HPDE6-E6E7 (cell line): Measurements from ENCODE around the gene GFOD1.

Experiments used
- DNase-seq: peaks from one replicate; pipeline ENCODE4 v3.0.0; 2011; ENCODE audit warnings: missing footprints; ENCODE audit errors: extremely low spot score

The GFOD1 gene, protein sequence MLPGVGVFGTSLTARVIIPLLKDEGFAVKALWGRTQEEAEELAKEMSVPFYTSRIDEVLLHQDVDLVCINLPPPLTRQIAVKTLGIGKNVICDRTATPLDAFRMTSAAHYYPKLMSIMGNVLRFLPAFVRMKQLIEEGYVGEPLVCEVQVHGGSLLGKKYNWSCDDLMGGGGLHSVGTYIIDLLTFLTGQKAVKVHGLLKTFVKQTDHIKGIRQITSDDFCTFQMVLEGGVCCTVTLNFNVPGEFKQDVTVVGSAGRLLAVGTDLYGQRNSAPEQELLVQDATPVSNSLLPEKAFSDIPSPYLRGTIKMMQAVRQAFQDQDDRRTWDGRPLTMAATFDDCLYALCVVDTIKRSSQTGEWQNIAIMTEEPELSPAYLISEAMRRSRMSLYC

DNA sequence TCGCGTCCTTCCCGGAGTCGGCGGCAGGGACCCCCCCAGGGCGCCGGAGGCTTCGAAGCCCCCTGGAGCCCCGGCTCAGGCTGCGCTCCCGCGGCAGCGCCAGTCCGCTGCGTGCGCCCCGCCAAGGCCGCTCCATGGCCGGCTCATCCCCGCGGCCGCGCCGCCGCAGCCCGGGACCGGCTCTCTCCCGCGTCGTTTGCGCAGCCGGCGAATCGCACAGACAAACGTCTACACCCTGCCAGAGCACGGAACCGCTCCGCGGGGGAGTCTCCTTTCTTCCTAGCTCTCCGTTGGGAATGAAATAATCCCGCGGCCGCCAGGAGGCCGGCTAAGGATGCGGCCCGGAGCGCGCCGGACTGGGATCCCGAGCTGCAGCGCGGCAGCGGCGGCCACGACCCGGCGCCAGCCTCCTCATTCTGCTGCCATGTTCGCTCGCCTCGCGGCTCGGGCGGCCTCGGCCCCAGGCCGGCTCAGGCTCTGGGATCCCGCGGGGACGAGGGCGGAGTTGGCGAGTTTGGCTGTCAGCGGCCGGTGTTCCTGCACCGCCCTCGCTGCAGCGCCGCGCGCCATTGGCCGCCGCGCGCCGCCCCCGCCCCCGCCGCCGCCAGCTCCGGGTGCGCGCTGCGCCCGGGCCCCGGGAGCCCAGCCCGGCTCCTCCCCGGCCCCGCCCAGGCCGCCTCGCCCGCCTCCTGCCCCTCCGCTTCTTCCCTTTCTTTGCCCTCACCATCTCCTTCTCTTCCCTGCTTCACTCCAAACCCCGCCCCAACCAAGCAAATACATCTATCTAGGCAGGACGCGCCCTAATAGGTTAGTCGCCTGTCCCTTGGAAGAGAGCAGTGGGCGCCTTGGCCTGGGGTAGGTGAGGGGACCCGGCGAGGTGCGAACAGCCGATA is at the start of gene GFOD1:
GFOD1 (minus strand) TSS at position 479 of the 893 bp plus-strand sequence. CDS start 710 bp downstream, outside the sequence.
- peak; percentile 83 for DNase-seq

DNA sequence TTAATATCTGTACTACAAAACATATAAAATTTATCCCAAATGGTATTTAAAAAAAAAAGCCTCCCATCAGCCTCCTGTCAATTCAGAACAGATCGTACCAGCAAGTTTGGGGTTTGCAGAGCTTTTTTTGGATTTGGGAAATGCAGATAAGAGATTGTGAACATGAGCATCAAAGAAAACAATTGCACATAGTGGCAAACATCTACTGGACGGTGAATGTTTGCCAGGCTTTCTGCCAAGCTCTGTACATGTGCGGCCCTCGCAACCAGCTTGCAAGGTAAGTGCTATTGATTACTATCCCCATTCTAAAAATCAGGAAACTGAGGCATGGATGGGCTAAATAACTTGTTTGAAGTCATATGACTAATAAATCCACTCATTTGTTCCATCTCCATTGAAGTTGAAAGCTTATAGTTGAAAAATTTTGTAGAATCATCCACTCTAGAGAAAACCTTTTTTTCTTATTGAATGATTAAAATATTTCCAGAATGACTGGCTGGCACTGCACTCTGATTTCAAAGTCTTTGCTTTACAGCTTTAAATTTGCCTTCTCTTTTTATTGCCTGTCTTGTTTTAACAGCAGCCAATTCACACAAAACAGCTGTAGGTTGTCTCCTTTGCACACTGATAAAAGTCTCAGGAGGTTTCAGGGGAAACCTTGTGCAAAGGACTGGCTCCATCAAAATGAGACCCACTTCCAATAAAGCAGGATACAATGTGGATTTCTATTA is 49.6 kb upstream of the GFOD1 start:
- no peak for DNase-seq

DNA sequence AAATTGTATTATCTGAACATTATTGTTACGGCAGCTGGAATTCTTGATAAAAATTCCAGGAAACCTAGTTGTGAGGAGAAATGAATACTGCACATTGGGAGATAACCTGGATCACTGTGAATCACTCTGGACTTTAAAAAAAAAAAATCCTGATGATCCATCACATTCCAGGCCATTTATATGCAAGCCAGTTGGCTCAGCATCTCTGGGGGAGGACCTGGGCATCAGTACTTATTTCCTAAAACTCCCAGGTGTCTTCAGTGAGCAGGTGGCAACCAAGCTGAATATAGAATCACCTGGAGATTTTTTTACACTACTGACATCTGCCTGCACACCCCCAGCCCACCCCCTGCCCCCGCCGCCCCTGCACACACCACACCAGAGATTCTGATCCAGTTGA is 47.9 kb upstream of the GFOD1 start:
- DNase-seq: no peak

DNA sequence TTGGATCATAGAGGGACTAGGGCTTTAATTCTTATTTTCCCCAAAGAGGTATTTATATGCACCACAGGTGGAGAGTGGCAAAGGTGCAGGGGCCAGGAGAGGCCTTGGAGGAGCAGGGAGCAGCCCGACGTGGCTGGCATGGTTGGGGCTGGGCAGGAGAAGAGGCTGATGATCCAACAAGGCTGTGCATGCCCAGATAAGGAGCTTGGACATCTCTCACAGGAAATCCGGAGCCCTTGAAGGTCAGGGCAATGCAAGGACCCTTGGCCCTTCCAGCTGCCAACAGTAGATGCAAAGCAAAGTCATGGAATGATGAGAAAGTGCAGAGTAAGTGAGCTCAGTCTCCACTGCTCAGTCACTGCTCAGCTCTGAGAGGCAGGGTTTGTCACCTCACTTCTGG is 47.1 kb upstream of the GFOD1 start:
- DNase-seq: no peak

DNA sequence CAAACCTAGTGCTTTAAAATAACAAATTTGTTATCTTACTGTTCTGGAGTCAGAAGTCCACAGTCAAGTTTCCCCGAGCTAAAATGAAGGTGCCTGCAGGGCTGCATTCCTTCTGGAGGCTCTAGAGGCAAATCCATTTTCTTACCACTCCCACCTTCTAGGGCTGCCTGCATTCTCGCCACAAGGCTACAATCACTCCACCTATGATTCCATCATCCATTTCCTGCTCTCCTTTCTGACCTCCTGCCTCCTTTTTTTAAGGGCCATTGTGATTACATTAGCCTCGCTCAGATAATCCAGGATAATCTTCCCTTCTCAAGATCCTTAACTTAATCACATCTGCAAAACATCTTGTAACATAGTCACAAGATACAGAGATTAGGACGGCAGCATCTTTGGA is 44.6 kb upstream of the GFOD1 start:
- DNase-seq: no peak

DNA sequence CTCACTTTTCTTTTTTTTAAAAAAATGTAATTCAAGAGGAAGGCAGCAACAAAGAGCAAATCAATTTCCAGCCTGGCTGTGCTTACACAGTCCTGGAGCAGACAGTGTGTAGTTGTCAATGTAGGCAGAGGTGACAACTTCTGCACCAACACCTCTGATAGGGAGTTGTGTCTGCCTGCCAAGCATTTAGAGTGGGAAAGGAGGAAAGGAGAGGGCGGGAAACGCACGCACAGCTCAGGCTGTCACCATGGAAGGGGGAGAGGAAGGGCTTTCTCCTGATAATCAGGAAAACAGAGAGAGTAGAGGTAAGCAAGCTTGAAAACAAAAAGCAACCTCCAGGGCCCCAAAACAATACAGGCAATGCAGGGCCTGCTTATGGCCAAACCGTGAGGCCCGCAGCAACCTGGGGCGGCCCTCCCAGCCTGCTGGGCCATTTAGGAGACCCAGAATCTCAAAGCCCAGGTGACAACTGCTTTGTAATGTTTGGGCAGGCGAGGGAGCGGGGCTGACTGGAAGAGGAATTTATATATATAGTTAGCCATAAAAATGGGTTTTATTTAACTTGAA is 41.5 kb upstream of the GFOD1 start:
- no peak for DNase-seq

DNA sequence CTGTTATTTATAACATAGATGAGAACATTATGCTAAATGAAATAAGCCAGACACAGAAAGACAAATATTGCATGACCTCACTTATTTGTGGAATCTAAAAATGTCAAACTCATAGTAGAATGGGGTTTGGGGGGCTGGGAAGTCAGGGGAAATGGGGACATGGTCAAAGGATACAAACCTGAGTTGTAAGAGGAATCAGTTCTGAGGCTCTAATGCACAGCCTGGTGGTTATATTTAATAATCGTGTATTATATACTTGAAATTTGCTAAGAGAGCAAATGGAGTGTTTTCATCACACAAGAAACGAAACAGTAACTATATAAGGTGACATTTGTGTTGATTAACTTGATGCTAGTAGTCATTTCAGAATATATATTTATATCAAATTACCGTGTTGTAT is 40.8 kb upstream of the GFOD1 start:
- no peak for DNase-seq

DNA sequence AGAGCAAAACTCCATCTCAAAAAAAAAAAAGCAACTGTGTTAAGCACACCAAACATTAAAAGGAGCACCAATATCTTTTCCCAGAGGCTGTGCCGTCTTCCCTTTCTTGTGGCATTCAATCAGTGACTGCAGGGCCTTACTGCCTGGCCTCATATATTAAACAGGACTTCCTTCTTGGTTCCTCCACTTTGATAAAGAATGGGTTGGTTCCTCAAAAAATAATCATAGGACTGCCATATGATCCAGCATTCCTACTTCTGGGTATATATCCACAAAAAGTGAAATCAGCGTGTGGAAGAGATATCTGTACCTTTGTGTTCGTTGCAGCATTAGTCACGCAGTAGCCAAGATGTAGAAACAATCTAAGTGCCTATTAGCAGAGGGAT is 40.3 kb upstream of the GFOD1 start:
- DNase-seq: no peak

DNA sequence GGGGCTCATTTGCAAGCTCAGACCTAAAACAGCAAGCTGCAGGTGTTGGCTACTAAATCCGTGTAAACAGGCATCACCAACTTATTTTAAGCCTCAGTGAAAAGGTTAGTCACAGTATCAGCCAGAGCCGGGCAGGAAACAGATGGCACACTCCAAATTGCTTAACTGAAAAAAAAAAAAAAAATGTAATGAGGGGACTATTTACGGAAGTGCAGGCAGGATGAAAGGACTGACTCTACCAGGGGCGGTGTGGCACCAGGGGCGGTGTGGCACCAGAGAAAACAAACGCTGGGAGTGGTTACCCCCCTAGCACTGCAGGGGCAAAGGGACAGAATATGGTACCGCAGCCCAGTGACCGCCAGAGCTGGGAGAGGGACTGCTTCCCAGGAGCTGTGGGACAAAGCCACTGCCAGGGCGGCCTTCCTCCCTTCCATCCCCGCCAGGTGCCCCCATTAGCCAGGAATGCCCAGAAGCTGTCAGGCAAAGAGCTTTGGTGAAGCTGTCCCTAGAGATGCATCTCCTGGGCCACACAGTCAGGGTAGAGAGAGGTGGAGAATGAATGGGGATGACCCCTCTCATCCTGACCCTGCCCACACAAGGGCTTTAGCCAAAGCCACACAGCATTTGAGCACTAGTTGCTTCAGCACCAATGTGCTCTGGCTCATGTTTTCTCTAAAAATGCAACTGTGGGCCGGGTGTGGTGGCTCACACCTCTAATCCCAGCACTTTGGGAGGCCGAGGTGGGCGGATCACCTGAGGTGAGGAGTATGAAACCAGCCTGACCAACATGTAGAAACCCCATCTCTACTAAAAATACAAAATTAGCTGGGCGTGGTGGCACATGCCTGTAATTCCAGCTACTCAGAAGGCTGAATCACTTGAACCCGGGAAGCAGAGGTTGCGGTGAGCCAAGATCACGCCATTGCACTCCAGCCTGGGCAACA is 39.6 kb upstream of the GFOD1 start:
- no peak for DNase-seq

DNA sequence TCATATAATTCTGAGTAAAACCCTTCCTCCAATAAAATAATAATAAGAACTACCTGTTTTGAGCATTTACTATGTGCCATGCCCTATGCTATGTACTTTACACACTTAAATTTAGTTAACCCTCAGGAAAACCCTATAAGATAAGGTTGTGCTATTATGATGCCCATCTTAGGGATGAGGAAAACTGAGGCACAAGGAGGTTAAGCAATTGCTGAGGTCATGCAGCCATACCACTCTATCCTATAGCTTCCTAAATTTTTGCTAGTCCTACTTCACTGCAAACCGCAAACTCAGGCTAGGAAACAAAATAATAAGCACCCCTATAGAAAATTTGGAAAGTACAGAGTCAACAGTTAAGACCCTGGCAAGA is 38.9 kb upstream of the GFOD1 start:
- DNase-seq: no peak

DNA sequence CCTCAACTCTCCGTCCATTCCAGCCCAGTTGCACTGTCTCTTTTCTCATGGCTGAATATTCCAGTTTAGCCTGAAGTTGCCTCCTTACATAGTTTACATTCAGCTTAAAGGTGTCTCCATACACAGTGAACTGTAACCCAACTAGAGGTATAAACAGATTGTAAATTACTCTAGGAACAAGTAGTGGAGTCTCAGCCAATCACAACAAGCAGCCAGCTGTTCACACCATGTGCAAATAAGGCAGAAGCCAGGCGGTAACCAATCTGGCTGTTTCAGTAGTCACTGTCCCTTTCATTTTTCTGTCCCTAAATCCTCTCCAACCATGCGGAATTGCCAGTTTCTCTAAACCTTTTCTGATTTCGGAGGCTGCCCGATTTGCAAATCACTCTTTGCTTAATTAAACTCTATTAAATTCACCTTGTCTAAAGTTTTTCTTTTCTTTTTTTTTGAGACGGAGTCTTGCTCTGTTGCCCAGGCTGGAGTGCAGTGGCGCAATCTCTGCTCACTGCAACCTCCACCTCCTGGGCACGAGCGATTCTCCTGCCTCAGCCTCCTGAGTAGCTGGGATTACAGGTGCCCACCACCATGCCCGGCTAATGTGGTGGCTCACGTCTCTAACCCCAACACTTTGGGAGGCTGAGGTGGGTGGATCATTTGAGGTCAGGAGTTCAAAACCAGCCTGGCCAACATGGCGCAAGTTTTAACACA is 37.6 kb upstream of the GFOD1 start:
- no peak for DNase-seq

DNA sequence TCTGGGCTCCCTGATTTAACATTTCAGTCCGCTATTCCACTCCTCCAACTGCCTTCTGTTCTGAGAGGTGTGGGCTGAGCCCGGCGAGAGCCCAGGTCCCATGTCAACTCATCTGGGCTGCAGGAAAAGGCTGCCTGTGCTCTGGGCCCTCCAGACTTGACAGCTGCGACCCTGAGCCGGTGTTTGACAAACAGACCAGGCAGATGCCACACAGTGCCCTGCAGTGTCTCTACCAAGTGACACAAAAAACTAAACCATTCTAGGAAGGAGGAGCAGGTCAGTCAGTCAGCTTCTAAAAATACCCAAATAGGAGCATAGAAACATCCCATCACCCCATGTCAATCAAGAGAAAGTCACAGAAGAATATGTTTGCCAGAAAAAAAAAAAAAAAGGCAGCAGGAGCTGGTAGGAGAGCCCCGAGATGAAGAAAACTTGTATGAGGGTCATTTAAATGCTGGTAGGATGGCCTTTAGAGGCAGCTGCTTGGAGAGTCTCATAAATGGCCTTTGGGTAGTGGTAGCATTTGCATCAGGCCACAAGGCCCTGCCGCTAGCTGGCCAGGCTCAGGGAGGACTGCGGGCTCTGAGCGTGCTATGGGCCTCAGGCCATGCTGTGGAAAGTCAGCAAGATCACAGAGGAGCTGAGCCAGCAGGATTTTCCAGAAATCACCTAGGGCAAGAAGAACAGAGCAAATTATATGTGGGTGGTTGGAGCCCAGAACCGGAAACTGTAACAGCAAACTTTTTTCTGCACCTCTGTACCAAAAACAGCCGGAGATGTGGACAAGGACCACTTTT is 36.6 kb upstream of the GFOD1 start:
- DNase-seq: no peak

DNA sequence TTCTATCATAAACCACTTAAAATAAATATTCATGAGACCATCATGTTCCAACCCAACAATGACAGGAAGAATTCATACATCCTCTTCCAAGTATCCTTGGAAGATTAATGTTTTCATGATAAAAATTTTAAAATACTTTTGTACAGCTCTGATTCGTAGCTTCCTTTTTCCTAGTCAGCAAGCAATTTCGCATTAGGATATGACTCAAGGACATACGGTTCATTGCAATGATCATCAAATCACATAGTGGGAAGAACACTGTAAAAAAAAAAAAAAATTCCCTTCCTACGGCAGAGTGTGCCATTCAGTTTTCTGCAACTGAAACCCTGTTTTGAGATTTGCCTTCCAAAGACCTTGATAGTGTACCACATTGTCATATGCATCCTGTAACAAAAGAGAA is 35.3 kb upstream of the GFOD1 start:
- DNase-seq: peak; percentile 63

DNA sequence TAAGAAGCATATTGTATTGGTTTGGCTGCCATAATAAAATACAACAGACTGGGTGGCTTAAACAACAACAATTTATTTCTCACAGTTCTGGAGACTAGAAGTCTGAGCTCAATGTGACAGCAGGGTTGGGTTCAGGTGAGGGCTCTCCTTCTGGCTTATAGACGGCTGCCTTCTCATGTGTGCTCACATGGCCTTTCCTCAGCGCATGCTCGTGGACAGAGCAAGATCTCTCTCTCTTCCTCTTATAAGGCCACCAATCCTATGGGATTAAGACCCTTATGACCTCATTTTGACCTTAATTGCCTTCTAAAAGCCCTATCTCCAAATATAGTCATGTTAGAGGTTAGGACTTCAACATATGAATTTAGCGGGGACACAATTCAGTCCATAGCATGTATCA is 32.4 kb upstream of the GFOD1 start:
- no peak for DNase-seq

DNA sequence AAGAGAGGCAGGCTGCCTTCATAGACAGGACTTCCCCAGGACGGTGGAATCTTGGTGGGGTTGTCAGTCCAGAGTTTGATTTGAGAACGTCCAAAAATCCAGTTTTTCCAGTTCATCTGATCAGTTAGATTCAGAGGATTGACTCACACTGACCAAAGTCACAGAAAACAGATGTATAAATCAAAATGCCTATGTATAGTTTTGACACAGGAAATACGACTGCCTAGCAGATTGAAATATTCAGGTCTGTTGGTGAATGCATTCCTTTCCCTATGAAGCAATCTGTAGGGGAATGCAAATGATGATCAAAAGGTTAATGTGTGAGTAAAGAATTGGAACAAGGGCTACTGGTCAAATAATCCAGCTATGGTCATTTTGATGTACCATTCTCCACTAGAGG is 29.7 kb upstream of the GFOD1 start:
- peak; percentile 19 for DNase-seq

DNA sequence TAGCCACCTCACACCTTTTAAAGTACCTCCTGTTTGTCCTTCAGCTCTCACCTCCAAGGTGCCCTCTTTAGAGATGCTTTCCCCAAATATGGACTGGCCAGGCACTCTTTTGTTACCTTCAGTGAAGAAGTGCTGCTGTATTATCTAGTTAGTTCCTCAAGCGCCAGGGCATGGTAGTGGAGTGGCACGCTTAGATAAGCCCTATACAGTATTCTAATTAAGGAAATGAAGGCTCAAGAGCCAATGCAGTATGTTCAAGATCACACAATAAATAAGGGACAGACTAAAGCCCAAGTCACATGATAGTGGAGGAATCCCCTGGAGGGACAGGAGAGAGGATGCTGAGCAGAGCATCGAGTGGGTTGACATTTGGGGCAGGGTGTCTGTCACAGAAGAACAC is 28.5 kb upstream of the GFOD1 start:
- no peak for DNase-seq

DNA sequence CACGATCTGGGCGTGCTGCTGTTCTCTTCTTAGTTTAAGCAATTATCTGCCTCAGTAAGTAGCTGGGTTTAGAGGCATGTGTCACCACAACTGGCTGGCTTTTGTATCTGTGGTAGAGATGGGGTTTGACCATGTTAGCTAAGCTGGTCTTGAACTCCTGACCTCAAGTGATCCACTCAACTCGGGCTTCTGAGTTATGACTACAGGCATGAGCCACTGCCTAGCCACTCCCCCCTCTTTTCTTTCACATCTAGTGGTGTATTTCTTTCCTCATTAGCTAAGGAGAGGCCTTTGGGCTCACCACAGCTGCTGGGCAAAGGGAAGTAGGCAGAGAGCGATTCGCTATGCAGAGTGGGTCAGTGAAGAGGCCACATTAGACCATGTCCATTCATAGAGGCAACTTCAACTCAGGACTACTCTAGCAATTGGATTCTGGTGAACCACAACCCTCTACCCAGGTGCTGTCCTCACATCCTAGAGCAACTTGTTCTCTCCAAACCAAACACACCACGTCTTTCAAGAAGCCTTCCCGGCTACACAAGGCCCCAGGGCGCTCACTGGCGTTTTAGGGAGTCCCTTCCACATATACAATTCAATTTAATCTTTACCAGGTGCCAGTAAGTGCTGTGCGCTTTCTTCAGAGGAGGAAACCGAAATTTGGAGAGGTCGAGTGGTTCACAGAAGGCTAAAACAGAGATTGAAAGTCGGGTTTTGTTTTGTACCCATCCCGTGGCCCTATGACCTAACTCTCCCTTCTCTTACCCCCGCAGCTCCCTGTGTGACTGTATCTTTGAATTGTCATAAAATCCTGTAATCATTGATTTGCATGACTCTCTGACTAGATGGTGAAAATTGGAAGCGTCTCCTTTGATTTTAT is 26.5 kb upstream of the GFOD1 start:
- no peak for DNase-seq

DNA sequence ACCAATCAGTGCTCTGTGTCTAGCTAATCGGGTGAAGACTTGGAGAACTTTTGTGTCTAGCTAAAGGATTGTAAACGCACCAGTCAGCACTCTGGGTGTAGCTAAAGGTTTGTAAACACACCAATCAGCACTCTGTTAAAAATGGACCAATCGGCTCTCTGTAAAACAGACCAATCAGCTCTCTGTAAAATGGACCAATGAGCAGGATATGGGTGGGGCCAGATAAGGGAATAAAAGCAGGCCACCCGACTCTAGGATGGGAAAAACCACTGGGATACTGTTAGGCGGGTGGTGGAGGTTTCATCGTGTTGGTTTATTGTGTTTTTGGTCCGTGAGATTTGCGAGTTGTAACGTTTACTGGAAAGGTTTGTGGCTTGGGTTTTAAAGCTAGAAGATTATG is 25.5 kb upstream of the GFOD1 start:
- DNase-seq: no peak
